Activated naive CD4-positive, alpha-beta T cell treated with anti-CD3 and anti-CD28 coated beads, Interleukin-2, amount 50 U/mL, for 72 hours (primary cell): ENCODE data around the gene RIPPLY3. TPM values are rescaled to one million over a fixed set of nuclear protein-coding genes. Genes with fewer than 3 reads are reported as not detected.
A peak's percentile ranks its signal among the peaks of the same experiment; 100 is the strongest.
"Not testable (repeated sequence)": the region's sequence is repeated elsewhere in the genome, so short reads cannot be mapped to it uniquely, and the experiment has no call there.

Experiments
- ATAC-seq, 2 donors: fragments of 150-1000 bp; cut with Tn5 transposase; 2 replicates each; pipeline ENCODE4 v1.10.0; 2021; ENCODE audit warnings: mild to moderate bottlenecking in 2 of 2, moderate library complexity in 2 of 2
- DNase-seq, 2 donors: peaks; one replicate each; pipeline ENCODE4 v3.0.0; 2021 to 2022; ENCODE audit warnings: low spot score in 2 of 2
- H3K27ac Mint-ChIP-seq, 2 donors: one replicate each; pipeline ENCODE4 v1.8.0; 2022; ENCODE audit warnings: mild to moderate bottlenecking in 2 of 2, mixed read lengths in 2 of 2
- H3K36me3 Mint-ChIP-seq, 2 donors: one replicate each; pipeline ENCODE4 v1.8.0; 2022; ENCODE audit warnings: mixed read lengths in 2 of 2
- H3K9me3 Mint-ChIP-seq, 2 donors: one replicate each; pipeline ENCODE4 v1.8.0; 2022; ENCODE audit warnings: mixed read lengths in 2 of 2
- total RNA-seq, 2 donors: library from RNA; stranded (reverse); gene quantifications; one replicate each; pipeline ENCODE4 v1.2.3, GENCODE V29; 2022

Gene RIPPLY3
- total RNA-seq, 2 donors from 2014 or later: 0.18 TPM; not detected in 1

GRCh38 chr21:37039411-37040075 lies 33.0 kb downstream of the RIPPLY3 start:
- no peak overlapping the region for H3K27ac Mint-ChIP-seq
- no peaks in the 10 kb centered on the region for H3K9me3 Mint-ChIP-seq
- H3K36me3 Mint-ChIP-seq: no peaks in the 10 kb centered on the region
- no peak for DNase-seq
- no peak for ATAC-seq

- DNase-seq: no peak
Measured at GRCh38 chr21:37040212-37040611, 33.7 kb downstream of the RIPPLY3 start.

GRCh38 chr21:37041706-37042271 lies 35.3 kb downstream of the RIPPLY3 start:
- ATAC-seq: no peak
- Mint-ChIP-seq H3K9me3 (no peaks in the 10 kb centered on the region), H3K27ac (no peak overlapping the region), H3K36me3 (no peaks in the 10 kb centered on the region)
- DNase-seq: no peak

More at GRCh38 chr21:37040212-37040611, 33.7 kb downstream of the RIPPLY3 start:
- no peak overlapping the region for H3K27ac Mint-ChIP-seq
- H3K36me3 Mint-ChIP-seq: no peaks in the 10 kb centered on the region
- no peaks in the 10 kb centered on the region for H3K9me3 Mint-ChIP-seq
- no peak for ATAC-seq

- no peaks in the 10 kb centered on the region for H3K36me3 Mint-ChIP-seq
- ATAC-seq: no peak
- H3K27ac Mint-ChIP-seq: peak overlapping the region in 1 of 2 donors; percentile 53
- no peaks in the 10 kb centered on the region for H3K9me3 Mint-ChIP-seq
- no peak for DNase-seq
Measured at GRCh38 chr21:37043818-37044217, 37.3 kb downstream of the RIPPLY3 start.

- H3K9me3 Mint-ChIP-seq: no peaks in the 10 kb centered on the region
- no peak overlapping the region for H3K27ac Mint-ChIP-seq
- DNase-seq: no peak
- H3K36me3 Mint-ChIP-seq: no peaks in the 10 kb centered on the region
- ATAC-seq: no peak
Measured at GRCh38 chr21:37044643-37045042, 38.1 kb downstream of the RIPPLY3 start.

- DNase-seq: no peak
- Mint-ChIP-seq H3K9me3 (no peaks in the 10 kb centered on the region), H3K27ac (no peak overlapping the region), H3K36me3 (no peaks in the 10 kb centered on the region)
- ATAC-seq: no peak
Measured at GRCh38 chr21:37045149-37045548, 38.6 kb downstream of the RIPPLY3 start.

GRCh38 chr21:37045556-37045955 lies 39.1 kb downstream of the RIPPLY3 start:
- no peak for ATAC-seq
- H3K27ac Mint-ChIP-seq: no peak overlapping the region
- DNase-seq: no peak
- H3K9me3 Mint-ChIP-seq: no peaks in the 10 kb centered on the region
- no peaks in the 10 kb centered on the region for H3K36me3 Mint-ChIP-seq

- H3K27ac Mint-ChIP-seq: no peak overlapping the region
- ATAC-seq: no peak
- no peaks in the 10 kb centered on the region for H3K36me3 Mint-ChIP-seq
- H3K9me3 Mint-ChIP-seq: no peaks in the 10 kb centered on the region
- DNase-seq: no peak
Measured at GRCh38 chr21:37047079-37047478, 40.6 kb downstream of the RIPPLY3 start.

- not testable (repeated sequence) for DNase-seq, ATAC-seq, H3K27ac Mint-ChIP-seq, H3K9me3 Mint-ChIP-seq, H3K36me3 Mint-ChIP-seq
Measured at GRCh38 chr21:37049741-37050140, 43.2 kb downstream of the RIPPLY3 start.

- Mint-ChIP-seq H3K9me3 (no peaks in the 10 kb centered on the region), H3K27ac (no peak overlapping the region), H3K36me3 (no peaks in the 10 kb centered on the region)
- no peak for DNase-seq
- ATAC-seq: no peak
Measured at GRCh38 chr21:37055271-37055855, 48.9 kb downstream of the RIPPLY3 start.

GRCh38 chr21:37057614-37058013 lies 51.1 kb downstream of the RIPPLY3 start:
- Mint-ChIP-seq H3K9me3 (no peaks in the 10 kb centered on the region), H3K27ac (no peak overlapping the region), H3K36me3 (no peaks in the 10 kb centered on the region)
- ATAC-seq (no peak), DNase-seq (no peak)

- no peak for ATAC-seq
- no peaks in the 10 kb centered on the region for H3K36me3 Mint-ChIP-seq
- DNase-seq: no peak
Measured at GRCh38 chr21:37058261-37058660, 51.8 kb downstream of the RIPPLY3 start.

GRCh38 chr21:37059181-37059580 lies 52.7 kb downstream of the RIPPLY3 start:
- Mint-ChIP-seq H3K9me3 (no peaks in the 10 kb centered on the region), H3K27ac (no peak overlapping the region), H3K36me3 (no peaks in the 10 kb centered on the region)
- no peak for ATAC-seq
- DNase-seq: no peak

More at GRCh38 chr21:37058261-37058660, 51.8 kb downstream of the RIPPLY3 start:
- H3K27ac Mint-ChIP-seq: peak overlapping the region in 1 of 2 donors; percentile 18
- H3K9me3 Mint-ChIP-seq: no peaks in the 10 kb centered on the region

- Mint-ChIP-seq H3K27ac (no peak overlapping the region), H3K9me3 (no peaks in the 10 kb centered on the region), H3K36me3 (no peaks in the 10 kb centered on the region)
- DNase-seq (no peak), ATAC-seq (peak; percentile 59 to 98)
Measured at GRCh38 chr21:37060296-37060695, 53.8 kb downstream of the RIPPLY3 start.

- no peaks in the 10 kb centered on the region for H3K9me3 Mint-ChIP-seq
- H3K36me3 Mint-ChIP-seq: no peaks in the 10 kb centered on the region
- ATAC-seq (no peak), DNase-seq (no peak)
- no peak overlapping the region for H3K27ac Mint-ChIP-seq
Measured at GRCh38 chr21:37061926-37062592, 55.6 kb downstream of the RIPPLY3 start.

- Mint-ChIP-seq H3K36me3 (no peaks in the 10 kb centered on the region), H3K9me3 (no peaks in the 10 kb centered on the region), H3K27ac (no peak overlapping the region)
- DNase-seq (no peak), ATAC-seq (no peak)
Measured at GRCh38 chr21:37062593-37062935, 56.1 kb downstream of the RIPPLY3 start.

GRCh38 chr21:37063433-37063832 lies 56.9 kb downstream of the RIPPLY3 start:
- no peaks in the 10 kb centered on the region for H3K9me3 Mint-ChIP-seq
- DNase-seq: no peak
- peaks cover 0 to 3% of the 10 kb centered on the region in 2 donors for H3K36me3 Mint-ChIP-seq
- ATAC-seq: no peak
- H3K27ac Mint-ChIP-seq: no peak overlapping the region
